Right ventricle myocardium inferior (tissue), 1 donor: ENCODE data around the gene C12orf56. TPM values are rescaled to one million over a fixed set of nuclear protein-coding genes. Genes with fewer than 3 reads are reported as not detected.
"Not testable (repeated sequence)": the region's sequence is repeated elsewhere in the genome, so short reads cannot be mapped to it uniquely, and the experiment has no call there.

Experiments used
- ATAC-seq: fragments of 200-7000 bp; cut with Tn5 transposase; one replicate; pipeline ENCODE4 v1.9.1; 2020; ENCODE audit warnings: mild to moderate bottlenecking, moderate library complexity
- DNase-seq: peaks from one replicate; pipeline ENCODE4 v3.0.0; 2021; ENCODE audit errors: missing footprints
- intact Hi-C: fragments of 100-400 bp; cut with DNase I; formaldehyde crosslinking; loops from one replicate; pipeline ENCODE4 v1.11.0; 2022
- total RNA-seq: library from RNA; stranded (reverse); fragmentation: NEBNext Ultra II Directional; extraction: Animal tissue kit (Norgen Biotek cat#: 25700); gene quantifications from one replicate; pipeline ENCODE4 v1.2.1, GENCODE V29; 2021
- donor health status: DM: no; HTN: yes; CAD: no; lungs with severe emphysema.

The C12orf56 gene
- total RNA-seq, 1 donor from 2014 or later, result not detected

- peak; percentile 32 for ATAC-seq
Observed at GRCh38 chr12:64256166-64256800, 134.3 kb downstream of the C12orf56 start.

GRCh38 chr12:64255249-64255648 lies 135.3 kb downstream of the C12orf56 start:
- DNase-seq, result no peak
- no peak for ATAC-seq
- intact Hi-C loops, result loop anchor here (5.0 kb wide), 1 partner anchor 73 kb away; no protein-coding TSS in a partner anchor

More at GRCh38 chr12:64256166-64256800, 134.3 kb downstream of the C12orf56 start:
- no peak for DNase-seq
- intact Hi-C loops, result loop anchor here (2.0 to 5.0 kb wide), 2 partner anchors 74 to 415 kb away; no protein-coding TSS in a partner anchor

- DNase-seq (no peak), ATAC-seq (no peak)
- intact Hi-C loops, result no loop called here
Observed at GRCh38 chr12:64253356-64253755, 137.2 kb downstream of the C12orf56 start.

- DNase-seq, result no peak
- peak; percentile 87 for ATAC-seq
- intact Hi-C loops, result no loop called here
Observed at GRCh38 chr12:64252681-64253080, 137.9 kb downstream of the C12orf56 start.

- ATAC-seq (no peak), DNase-seq (no peak)
- intact Hi-C loops, result no loop called here
Observed at GRCh38 chr12:64243809-64244208, 146.7 kb downstream of the C12orf56 start.

GRCh38 chr12:64240781-64241180 lies 149.8 kb downstream of the C12orf56 start:
- ATAC-seq (no peak), DNase-seq (no peak)
- intact Hi-C loops, result no loop called here

GRCh38 chr12:64237382-64237781 lies 153.2 kb downstream of the C12orf56 start:
- no peak for ATAC-seq
- intact Hi-C loops, result no loop called here

GRCh38 chr12:64236549-64236948 lies 154.0 kb downstream of the C12orf56 start:
- ATAC-seq, result no peak
- intact Hi-C loops, result no loop called here

More at GRCh38 chr12:64237382-64237781, 153.2 kb downstream of the C12orf56 start:
- DNase-seq, result no peak

GRCh38 chr12:64232196-64232595 lies 158.4 kb downstream of the C12orf56 start:
- no peak for ATAC-seq
- DNase-seq, result no peak
- intact Hi-C loops, result no loop called here

More at GRCh38 chr12:64236549-64236948, 154.0 kb downstream of the C12orf56 start:
- no peak for DNase-seq

- DNase-seq (no peak), ATAC-seq (no peak)
- intact Hi-C loops, result no loop called here
Observed at GRCh38 chr12:64229796-64230195, 160.8 kb downstream of the C12orf56 start.

GRCh38 chr12:64229240-64229639 lies 161.3 kb downstream of the C12orf56 start:
- ATAC-seq (no peak), DNase-seq (no peak)
- intact Hi-C loops, result no loop called here

- no peak for DNase-seq
- no peak for ATAC-seq
- intact Hi-C loops, result no loop called here
Observed at GRCh38 chr12:64225626-64226025, 164.9 kb downstream of the C12orf56 start.

- DNase-seq (peak; percentile 97), ATAC-seq (peak; percentile 99)
- intact Hi-C loops, result loop anchor here (1.0 to 5.0 kb wide), 2 partner anchors 125 to 379 kb away; no protein-coding TSS in a partner anchor
Observed at GRCh38 chr12:64222009-64222765, 168.4 kb downstream of the C12orf56 start, which contains the start of gene KICS2. Gene KICS2 (minus strand): TSS chr12:64222296. CDS start chr12:64222237, 59 bp downstream.

- DNase-seq, result peak; percentile 95
- intact Hi-C loops, result loop anchor here (1.0 to 5.0 kb wide), 2 partner anchors 124 to 378 kb away; no protein-coding TSS in a partner anchor
- ATAC-seq, result peak; percentile 89
Observed at GRCh38 chr12:64221651-64222008, 168.9 kb downstream of the C12orf56 start.

GRCh38 chr12:64220046-64220445 lies 170.5 kb downstream of the C12orf56 start:
- intact Hi-C loops, result loop anchor here (5.0 kb wide), 1 partner anchor 123 kb away; no protein-coding TSS in a partner anchor
- ATAC-seq (no peak), DNase-seq (no peak)

- ATAC-seq (no peak), DNase-seq (no peak)
- intact Hi-C loops, result no loop called here
Observed at GRCh38 chr12:64219145-64219544, 171.4 kb downstream of the C12orf56 start.

- intact Hi-C loops, result no loop called here
- DNase-seq (no peak), ATAC-seq (no peak)
Observed at GRCh38 chr12:64218597-64218996, 172.0 kb downstream of the C12orf56 start.

GRCh38 chr12:64217643-64218042 lies 172.9 kb downstream of the C12orf56 start:
- DNase-seq, ATAC-seq, intact Hi-C loops: not testable (repeated sequence)

GRCh38 chr12:64216239-64216638 lies 174.3 kb downstream of the C12orf56 start:
- intact Hi-C loops, result no loop called here
- DNase-seq (no peak), ATAC-seq (no peak)
